ENCODE measurements around the gene PHOSPHO2. TPM values are rescaled to one million over a fixed set of nuclear protein-coding genes. Genes with fewer than 3 reads are reported as not detected.

The PHOSPHO2 gene
- total and polyA plus RNA-seq, 4 donors = 1.4 to 5.3 (median 3.6) TPM

DNA sequence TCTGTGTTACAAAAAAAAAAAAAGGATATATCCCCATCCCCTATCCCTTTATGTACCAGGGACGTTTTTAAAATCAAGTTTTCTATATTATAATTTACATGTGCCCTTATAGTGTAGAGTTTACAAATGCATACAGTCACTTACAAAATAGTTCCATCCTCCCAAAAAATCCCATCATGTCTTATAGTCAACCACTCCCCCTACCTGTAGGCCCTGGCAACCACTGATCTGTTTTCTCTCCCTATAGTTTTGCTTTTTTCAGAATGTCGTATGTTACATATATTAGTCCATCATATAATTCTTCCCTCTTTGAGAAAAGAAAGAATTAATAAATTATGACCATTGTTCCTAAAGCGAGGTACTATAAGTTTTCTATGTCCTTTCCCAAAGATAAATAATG is 17.9 kb upstream of the PHOSPHO2 start:
- H3K9me3 ChIP-seq (ENCODE audit: control insufficient read depth in 4 of 4, low read length in 3 of 4) = no peaks in the 10 kb centered on the region
- no peak overlapping the region for H3K4me3 ChIP-seq (ENCODE audit: low read depth in 1 of 3, low read length in 3 of 3)
- H3K9ac ChIP-seq (ENCODE audit: low read depth in 1 of 2, low read length in 2 of 2) = no peak overlapping the region
- H3K4me1 ChIP-seq (ENCODE audit: control insufficient read depth in 4 of 4, insufficient read depth in 4 of 4, low read length in 3 of 4) = no peaks in the 10 kb centered on the region
- TF ChIP-seq RAD21 (IDR thresholded peaks at IDR 0.05) (peak; percentile 15 to 55), SP1 (IDR thresholded peaks at IDR 0.05) (no peak)
- 75% methylated on average over 3 of the region's 3 CpGs for WGBS
- H3K36me3 ChIP-seq (ENCODE audit: control insufficient read depth in 4 of 4, insufficient read depth in 3 of 4, low read depth in 1 of 4, low read length in 3 of 4) = no peaks in the 10 kb centered on the region
- H3K27ac ChIP-seq (ENCODE audit: low read depth in 1 of 2, low read length in 2 of 2) = no peak overlapping the region
- H3K27me3 ChIP-seq (ENCODE audit: control insufficient read depth in 4 of 4, insufficient read depth in 4 of 4, low read length in 3 of 4) = no peaks in the 10 kb centered on the region
- no peak for DNase-seq (ENCODE audit: low spot score)

DNA sequence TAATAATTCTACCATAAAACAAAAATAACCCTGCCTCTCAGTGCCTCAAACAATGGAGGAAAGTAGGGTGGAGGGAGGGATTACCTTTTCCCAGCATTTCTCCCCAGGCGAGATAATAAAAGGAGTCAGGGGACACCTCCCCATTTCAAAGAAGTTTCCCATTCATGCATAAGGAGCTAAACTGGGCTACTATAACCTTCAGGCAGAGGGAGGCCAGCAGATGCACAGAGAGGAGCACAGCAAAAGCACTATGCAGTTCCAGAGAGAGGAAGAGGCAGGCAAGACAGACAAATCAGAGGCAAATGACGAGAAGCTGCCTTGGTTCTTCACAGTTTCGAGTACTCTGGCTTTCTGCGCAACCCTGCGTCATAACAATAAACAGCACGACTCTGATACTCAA is 17.4 kb upstream of the PHOSPHO2 start:
- H3K27ac ChIP-seq (ENCODE audit: low read depth in 1 of 2, low read length in 2 of 2) = no peak overlapping the region
- no peaks in the 10 kb centered on the region for H3K9me3 ChIP-seq (ENCODE audit: control insufficient read depth in 4 of 4, low read length in 3 of 4)
- H3K4me1 ChIP-seq (ENCODE audit: control insufficient read depth in 4 of 4, insufficient read depth in 4 of 4, low read length in 3 of 4) = no peaks in the 10 kb centered on the region
- 95% methylated on average over 6 of the region's 6 CpGs for WGBS
- H3K4me3 ChIP-seq (ENCODE audit: low read depth in 1 of 3, low read length in 3 of 3) = no peak overlapping the region
- H3K36me3 ChIP-seq (ENCODE audit: control insufficient read depth in 4 of 4, insufficient read depth in 3 of 4, low read depth in 1 of 4, low read length in 3 of 4) = no peaks in the 10 kb centered on the region
- H3K27me3 ChIP-seq (ENCODE audit: control insufficient read depth in 4 of 4, insufficient read depth in 4 of 4, low read length in 3 of 4) = no peaks in the 10 kb centered on the region
- TF ChIP-seq, protein P1, sequence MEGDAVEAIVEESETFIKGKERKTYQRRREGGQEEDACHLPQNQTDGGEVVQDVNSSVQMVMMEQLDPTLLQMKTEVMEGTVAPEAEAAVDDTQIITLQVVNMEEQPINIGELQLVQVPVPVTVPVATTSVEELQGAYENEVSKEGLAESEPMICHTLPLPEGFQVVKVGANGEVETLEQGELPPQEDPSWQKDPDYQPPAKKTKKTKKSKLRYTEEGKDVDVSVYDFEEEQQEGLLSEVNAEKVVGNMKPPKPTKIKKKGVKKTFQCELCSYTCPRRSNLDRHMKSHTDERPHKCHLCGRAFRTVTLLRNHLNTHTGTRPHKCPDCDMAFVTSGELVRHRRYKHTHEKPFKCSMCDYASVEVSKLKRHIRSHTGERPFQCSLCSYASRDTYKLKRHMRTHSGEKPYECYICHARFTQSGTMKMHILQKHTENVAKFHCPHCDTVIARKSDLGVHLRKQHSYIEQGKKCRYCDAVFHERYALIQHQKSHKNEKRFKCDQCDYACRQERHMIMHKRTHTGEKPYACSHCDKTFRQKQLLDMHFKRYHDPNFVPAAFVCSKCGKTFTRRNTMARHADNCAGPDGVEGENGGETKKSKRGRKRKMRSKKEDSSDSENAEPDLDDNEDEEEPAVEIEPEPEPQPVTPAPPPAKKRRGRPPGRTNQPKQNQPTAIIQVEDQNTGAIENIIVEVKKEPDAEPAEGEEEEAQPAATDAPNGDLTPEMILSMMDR (IDR thresholded peaks at IDR 0.05; ENCODE audit: low read depth, low read length, missing input control) = no peak
- no peak for TF ChIP-seq GABPA (IDR thresholded peaks at IDR 0.05 in 1 of 2, conservative IDR thresholded peaks at IDR 0.05 in 1 of 2)
- TF ChIP-seq HNF4A (conservative IDR thresholded peaks at IDR 0.05) = no peak
- no peak for TF ChIP-seq FOXA2 (IDR thresholded peaks at IDR 0.05)
- no peak for TF ChIP-seq HNF4G (IDR thresholded peaks at IDR 0.05)
- TF ChIP-seq RXRA (IDR thresholded peaks at IDR 0.05) = no peak
- TF ChIP-seq EGR1 (IDR thresholded peaks at IDR 0.05; ENCODE audit: low read depth in 2 of 2) = no peak
- TF ChIP-seq FOXA1 (IDR thresholded peaks at IDR 0.05) = no peak
- no peak for DNase-seq (ENCODE audit: low spot score)
- H3K9ac ChIP-seq (ENCODE audit: low read depth in 1 of 2, low read length in 2 of 2) = no peak overlapping the region

GRCh38 chr2:169683054-169683424 is 11.2 kb upstream of the PHOSPHO2 start:
- 63% methylated on average over 3 of the region's 3 CpGs for WGBS
- no peak overlapping the region for H3K9ac ChIP-seq (ENCODE audit: low read depth in 1 of 2, low read length in 2 of 2)
- TF ChIP-seq GABPA (IDR thresholded peaks at IDR 0.05 in 1 of 2, conservative IDR thresholded peaks at IDR 0.05 in 1 of 2) = no peak
- no peak for TF ChIP-seq FOXA2 (IDR thresholded peaks at IDR 0.05)
- TF ChIP-seq JUND (IDR thresholded peaks at IDR 0.05) = no peak
- TF ChIP-seq, protein P1 (IDR thresholded peaks at IDR 0.05; ENCODE audit: low read depth, low read length, missing input control) = no peak
- no peak for TF ChIP-seq HNF4A (conservative IDR thresholded peaks at IDR 0.05)
- no peak for TF ChIP-seq YY1 (IDR thresholded peaks at IDR 0.05)
- no peak for TF ChIP-seq SP1 (IDR thresholded peaks at IDR 0.05)
- no peak for TF ChIP-seq RAD21 (IDR thresholded peaks at IDR 0.05)
- no peak for TF ChIP-seq FOXA1 (IDR thresholded peaks at IDR 0.05)
- no peak for TF ChIP-seq NR2F2 (IDR thresholded peaks at IDR 0.05)
- no peak for TF ChIP-seq TAF1 (conservative IDR thresholded peaks at IDR 0.05)
- no peak for TF ChIP-seq EGR1 (IDR thresholded peaks at IDR 0.05; ENCODE audit: low read depth in 2 of 2)
- TF ChIP-seq HNF4G (IDR thresholded peaks at IDR 0.05) = no peak
- TF ChIP-seq, protein P2, sequence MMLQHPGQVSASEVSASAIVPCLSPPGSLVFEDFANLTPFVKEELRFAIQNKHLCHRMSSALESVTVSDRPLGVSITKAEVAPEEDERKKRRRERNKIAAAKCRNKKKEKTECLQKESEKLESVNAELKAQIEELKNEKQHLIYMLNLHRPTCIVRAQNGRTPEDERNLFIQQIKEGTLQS (IDR thresholded peaks at IDR 0.05) = no peak
- TF ChIP-seq RXRA (IDR thresholded peaks at IDR 0.05) = no peak
- TF ChIP-seq, protein P3, sequence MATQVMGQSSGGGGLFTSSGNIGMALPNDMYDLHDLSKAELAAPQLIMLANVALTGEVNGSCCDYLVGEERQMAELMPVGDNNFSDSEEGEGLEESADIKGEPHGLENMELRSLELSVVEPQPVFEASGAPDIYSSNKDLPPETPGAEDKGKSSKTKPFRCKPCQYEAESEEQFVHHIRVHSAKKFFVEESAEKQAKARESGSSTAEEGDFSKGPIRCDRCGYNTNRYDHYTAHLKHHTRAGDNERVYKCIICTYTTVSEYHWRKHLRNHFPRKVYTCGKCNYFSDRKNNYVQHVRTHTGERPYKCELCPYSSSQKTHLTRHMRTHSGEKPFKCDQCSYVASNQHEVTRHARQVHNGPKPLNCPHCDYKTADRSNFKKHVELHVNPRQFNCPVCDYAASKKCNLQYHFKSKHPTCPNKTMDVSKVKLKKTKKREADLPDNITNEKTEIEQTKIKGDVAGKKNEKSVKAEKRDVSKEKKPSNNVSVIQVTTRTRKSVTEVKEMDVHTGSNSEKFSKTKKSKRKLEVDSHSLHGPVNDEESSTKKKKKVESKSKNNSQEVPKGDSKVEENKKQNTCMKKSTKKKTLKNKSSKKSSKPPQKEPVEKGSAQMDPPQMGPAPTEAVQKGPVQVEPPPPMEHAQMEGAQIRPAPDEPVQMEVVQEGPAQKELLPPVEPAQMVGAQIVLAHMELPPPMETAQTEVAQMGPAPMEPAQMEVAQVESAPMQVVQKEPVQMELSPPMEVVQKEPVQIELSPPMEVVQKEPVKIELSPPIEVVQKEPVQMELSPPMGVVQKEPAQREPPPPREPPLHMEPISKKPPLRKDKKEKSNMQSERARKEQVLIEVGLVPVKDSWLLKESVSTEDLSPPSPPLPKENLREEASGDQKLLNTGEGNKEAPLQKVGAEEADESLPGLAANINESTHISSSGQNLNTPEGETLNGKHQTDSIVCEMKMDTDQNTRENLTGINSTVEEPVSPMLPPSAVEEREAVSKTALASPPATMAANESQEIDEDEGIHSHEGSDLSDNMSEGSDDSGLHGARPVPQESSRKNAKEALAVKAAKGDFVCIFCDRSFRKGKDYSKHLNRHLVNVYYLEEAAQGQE (IDR thresholded peaks at IDR 0.05) = no peak
- no peak for TF ChIP-seq ZBTB33 (IDR thresholded peaks at IDR 0.05)
- TF ChIP-seq MAX (IDR thresholded peaks at IDR 0.05) = no peak
- no peaks in the 10 kb centered on the region for H3K36me3 ChIP-seq (ENCODE audit: control insufficient read depth in 4 of 4, insufficient read depth in 3 of 4, low read depth in 1 of 4, low read length in 3 of 4)
- H3K27me3 ChIP-seq (ENCODE audit: control insufficient read depth in 4 of 4, insufficient read depth in 4 of 4, low read length in 3 of 4) = no peaks in the 10 kb centered on the region
- H3K4me1 ChIP-seq (ENCODE audit: control insufficient read depth in 4 of 4, insufficient read depth in 4 of 4, low read length in 3 of 4) = peaks cover 3 to 17% (median 10%) of the 10 kb centered on the region in 4 donors
- no peak overlapping the region for H3K4me3 ChIP-seq (ENCODE audit: low read depth in 1 of 3, low read length in 3 of 3)
- DNase-seq (ENCODE audit: low spot score) = no peak
- no peaks in the 10 kb centered on the region for H3K9me3 ChIP-seq (ENCODE audit: control insufficient read depth in 4 of 4, low read length in 3 of 4)
- peak overlapping the region; percentile 73 to 90 for H3K27ac ChIP-seq (ENCODE audit: low read depth in 1 of 2, low read length in 2 of 2)
